Thyroid gland (tissue), 4 donors: Measurements from ENCODE around the gene PLCL2. TPM values are rescaled to one million over a fixed set of nuclear protein-coding genes. Genes with fewer than 3 reads are reported as not detected.

Source experiments
- DNase-seq, 2 donors: peaks; one replicate each; pipeline ENCODE4 v3.0.0-alpha.2; 2019
- H3K27ac ChIP-seq, 3 donors: fragments of 200-600 bp; sonication (generic); 1 replicate in 2 of 3; 2 replicates in 1 of 3; pipeline ENCODE4 v1.5.1; 2016 to 2019; ENCODE audit warnings: mild to moderate bottlenecking in 1 of 3, moderate library complexity in 1 of 3
- H3K27me3 ChIP-seq: fragments of 200-600 bp; sonication (generic); one replicate; pipeline ENCODE4 v1.5.1; 2019
- H3K36me3 ChIP-seq, 2 donors: fragments of 200-600 bp; sonication (generic); one replicate each; pipeline ENCODE4 v1.5.1; 2016 to 2019
- H3K4me1 ChIP-seq, 2 donors: fragments of 200-600 bp; sonication (generic); one replicate each; pipeline ENCODE4 v1.5.1; 2017 to 2019
- H3K4me3 ChIP-seq, 3 donors: fragments of 200-600 bp; sonication (generic); replicated peaks in 1 of 3; 1 replicate in 2 of 3; 2 replicates in 1 of 3; pipeline ENCODE4 v1.5.1; 2016; ENCODE audit warnings: mild to moderate bottlenecking in 1 of 3
- H3K9me3 ChIP-seq: fragments of 200-600 bp; sonication (generic); one replicate; pipeline ENCODE4 v1.5.1; 2017
- CTCF ChIP-seq, 6 experiments: fragments of 200-600 bp in 3 of 6; fragments of 450-650 bp in 3 of 6; sonication (generic) in 3 of 6; IDR thresholded peaks; one replicate each; pipeline ENCODE4 v1.5.1; 2016 to 2019; ENCODE audit warnings: antibody characterized with exemption in 6 of 6, mild to moderate bottlenecking in 2 of 6, inconsistent platforms in 1 of 6, moderate library complexity in 1 of 6
- POLR2A ChIP-seq, 2 donors: fragments of 450-650 bp; IDR thresholded peaks; one replicate each; pipeline ENCODE4 v1.6.1; 2017; ENCODE audit warnings: antibody characterized with exemption in 2 of 2, mild to moderate bottlenecking in 2 of 2, moderate library complexity in 1 of 2
- WGBS, 2 donors: methylation state at CpG; one replicate each; pipeline ENCODE4 v1.1.5; 2017; 5-methylcytosine and 5-hydroxymethylcytosine counted together
- intact Hi-C: fragments of 100-400 bp; cut with DNase I; formaldehyde crosslinking; loops from one replicate; pipeline ENCODE4 v1.15.1; 2023
- total RNA-seq, 4 donors: library from RNA; depleted of rRNA; stranded (reverse); fragments of >200 nt; gene quantifications; one replicate each; pipeline ENCODE4 v1.2.3, GENCODE V29; 2016

The PLCL2 gene
- total RNA-seq, 4 donors from 2014 or later, result 6.3 to 15.3 (median 9.3) TPM

GRCh38 chr3:16884084-16884747 lies 539 bp upstream of the PLCL2 start:
- no peaks in the 10 kb centered on the region for H3K36me3 ChIP-seq
- peak; percentile 16 to 61 (median 42) for TF ChIP-seq CTCF (IDR thresholded peaks at IDR 0.05)
- no peak for TF ChIP-seq POLR2A (IDR thresholded peaks at IDR 0.05)
- DNase-seq, result peak; percentile 43 to 45
- peak overlapping the region; percentile 32 to 94 (median 58) for H3K4me3 ChIP-seq
- H3K27me3 ChIP-seq, result no peaks in the 10 kb centered on the region
- peaks cover 4 to 6% of the 10 kb centered on the region in 2 donors for H3K4me1 ChIP-seq
- H3K9me3 ChIP-seq, result no peaks in the 10 kb centered on the region
- intact Hi-C loops, result no loop called here
- peak overlapping the region; percentile 67 to 88 (median 87) for H3K27ac ChIP-seq
- 2% methylated on average over 36 of the region's 81 CpGs; no CpG with 5 or more reads in 1 of the 2 donors for WGBS, 2 donors

- Histone ChIP-seq H3K4me1 (peaks cover 4 to 6% of the 10 kb centered on the region in 2 donors), H3K4me3 (peak overlapping the region in 2 of 3 donors; percentile 65 to 94), H3K36me3 (no peaks in the 10 kb centered on the region), H3K9me3 (no peaks in the 10 kb centered on the region), H3K27ac (peak overlapping the region; percentile 13 to 87 (median 68)), H3K27me3 (no peaks in the 10 kb centered on the region)
- intact Hi-C loops, result no loop called here
- DNase-seq, result no peak
- 37 to 41% methylated on average over 15 of the region's 15 CpGs for WGBS, 2 donors
- TF ChIP-seq CTCF (IDR thresholded peaks at IDR 0.05) (no peak), POLR2A (IDR thresholded peaks at IDR 0.05) (no peak)
These were observed 993 bp downstream of the PLCL2 start for GRCh38 chr3:16885593-16886302.

- Histone ChIP-seq H3K27me3 (no peaks in the 10 kb centered on the region), H3K9me3 (no peaks in the 10 kb centered on the region), H3K4me1 (peaks cover 4 to 6% of the 10 kb centered on the region in 2 donors), H3K27ac (peak overlapping the region in 2 of 3 donors; percentile 68 to 87), H3K4me3 (no peak overlapping the region), H3K36me3 (no peaks in the 10 kb centered on the region)
- intact Hi-C loops, result no loop called here
- no peak for TF ChIP-seq CTCF (IDR thresholded peaks at IDR 0.05)
- TF ChIP-seq POLR2A (IDR thresholded peaks at IDR 0.05), result no peak
- no peak for DNase-seq
- WGBS, 2 donors, result 68 to 69% methylated on average over 3 of the region's 3 CpGs
These were observed 1.5 kb downstream of the PLCL2 start for GRCh38 chr3:16886303-16886683.

GRCh38 chr3:16887130-16887529 lies 2.4 kb downstream of the PLCL2 start:
- Histone ChIP-seq H3K27ac (no peak overlapping the region), H3K36me3 (no peaks in the 10 kb centered on the region), H3K4me3 (no peak overlapping the region), H3K9me3 (no peaks in the 10 kb centered on the region), H3K27me3 (no peaks in the 10 kb centered on the region), H3K4me1 (peaks cover 4 to 6% of the 10 kb centered on the region in 2 donors)
- TF ChIP-seq CTCF (IDR thresholded peaks at IDR 0.05) (no peak), POLR2A (IDR thresholded peaks at IDR 0.05) (no peak)
- DNase-seq, result no peak
- intact Hi-C loops, result no loop called here
- WGBS, 2 donors, result 91 to 96% methylated on average over 1 of the region's 1 CpG

- H3K27ac ChIP-seq, result no peak overlapping the region
- 57 to 63% methylated on average over 3 of the region's 3 CpGs for WGBS, 2 donors
- intact Hi-C loops, result no loop called here
- H3K27me3 ChIP-seq, result no peaks in the 10 kb centered on the region
- H3K4me3 ChIP-seq, result no peak overlapping the region
- no peak for TF ChIP-seq CTCF (IDR thresholded peaks at IDR 0.05)
- peaks cover 4 to 6% of the 10 kb centered on the region in 2 donors for H3K4me1 ChIP-seq
- no peak for DNase-seq
- H3K9me3 ChIP-seq, result no peaks in the 10 kb centered on the region
- H3K36me3 ChIP-seq, result no peaks in the 10 kb centered on the region
These were observed 3.6 kb downstream of the PLCL2 start for GRCh38 chr3:16888356-16888755.
